GM15510 (cell line): ENCODE measurements around the gene CD82.

Experiments used
- POLR2A ChIP-seq: IDR thresholded peaks from 3 replicates; pipeline ENCODE4 v1.6.1; 2011; ENCODE audit warnings: borderline replicate concordance; ENCODE audit not compliant: insufficient read length; ENCODE audit errors: extremely low read depth

CD82 gene

GRCh38 chr11:44528581-44528980 lies 36.9 kb upstream of the CD82 start:
- TF ChIP-seq POLR2A, result no peak

GRCh38 chr11:44529895-44530412 lies 35.5 kb upstream of the CD82 start:
- no peak for TF ChIP-seq POLR2A

- no peak for TF ChIP-seq POLR2A
These were observed 34.9 kb upstream of the CD82 start for GRCh38 chr11:44530413-44531115.

DNA sequence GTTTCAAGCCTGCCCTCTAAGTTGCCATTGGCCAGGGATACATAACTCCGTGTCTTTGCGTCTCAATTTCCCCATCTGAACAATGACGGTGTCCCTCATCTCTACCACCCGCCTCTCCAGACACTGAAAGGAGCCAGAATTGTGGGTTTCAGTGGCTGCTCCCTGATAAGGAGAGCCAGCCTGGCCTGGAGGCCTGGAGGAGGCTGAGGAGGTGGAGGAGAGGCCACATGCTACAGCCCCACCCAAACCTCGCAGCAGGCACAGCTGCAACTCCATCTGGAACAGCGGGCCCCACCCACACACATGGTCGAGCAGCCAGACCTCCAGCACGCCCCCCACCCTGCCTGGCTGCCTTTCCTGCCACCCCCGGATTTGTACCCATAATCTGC lies 34.4 kb upstream of the CD82 start:
- no peak for TF ChIP-seq POLR2A

DNA sequence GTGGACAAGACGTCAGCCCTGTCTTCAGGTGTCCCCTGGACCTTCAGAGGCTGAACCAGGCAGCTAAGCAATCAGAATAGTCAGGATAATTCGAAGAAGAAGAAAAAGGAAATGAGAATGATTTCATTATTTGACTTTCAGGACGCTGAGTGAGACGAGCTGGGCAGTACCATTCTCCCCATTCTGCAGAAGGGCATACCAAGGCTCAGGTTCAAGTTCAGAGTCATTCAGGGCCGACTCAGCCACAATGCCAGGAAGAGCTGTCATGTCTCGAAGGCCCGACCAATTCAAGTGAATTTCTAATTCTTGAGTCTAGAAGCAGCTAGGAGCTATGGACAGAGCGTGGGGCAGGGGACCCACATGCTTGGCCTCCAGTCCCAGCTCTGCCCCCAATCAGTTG lies 33.8 kb upstream of the CD82 start:
- no peak for TF ChIP-seq POLR2A

GRCh38 chr11:44532809-44533208 lies 32.7 kb upstream of the CD82 start:
- TF ChIP-seq POLR2A, result no peak

DNA sequence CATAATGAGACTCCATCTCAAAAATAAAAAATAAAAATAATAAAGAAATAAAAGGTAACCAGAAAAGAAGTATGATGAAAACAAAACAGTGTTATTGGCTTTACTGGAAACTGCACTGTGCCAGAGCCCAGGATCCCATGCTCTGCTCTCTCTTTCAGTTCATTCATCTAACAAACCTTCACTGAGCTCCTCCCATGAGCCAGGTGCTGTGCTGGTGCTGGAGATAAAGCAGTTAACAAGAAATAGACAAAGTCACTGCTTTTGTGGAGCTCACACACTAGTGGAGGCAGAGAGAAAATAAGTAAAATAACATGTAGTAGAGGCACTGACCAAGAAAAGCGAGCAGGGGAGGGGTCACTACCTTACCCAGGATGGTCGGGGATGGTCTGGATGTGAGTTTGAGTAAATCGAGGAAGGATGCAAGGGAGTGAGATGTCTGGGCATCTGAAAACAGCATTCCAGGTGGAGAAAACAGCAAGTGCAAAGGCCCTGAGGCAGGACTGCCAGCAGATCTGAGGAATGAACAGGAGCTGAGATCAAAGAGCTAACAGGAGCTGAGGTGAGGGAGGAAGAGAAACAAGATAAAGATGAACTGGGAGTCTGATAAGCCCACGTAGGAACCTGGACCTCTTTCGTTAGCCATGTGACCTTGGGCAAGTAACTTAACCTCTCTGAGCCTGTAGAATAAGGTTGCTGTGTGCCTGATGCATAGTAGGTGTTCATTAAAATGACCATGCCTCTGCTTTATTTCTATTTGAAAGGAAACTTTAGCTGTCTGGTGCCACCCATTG lies 31.3 kb upstream of the CD82 start:
- no peak for TF ChIP-seq POLR2A

- no peak for TF ChIP-seq POLR2A
These were observed 30.1 kb upstream of the CD82 start for GRCh38 chr11:44535191-44535980.

DNA sequence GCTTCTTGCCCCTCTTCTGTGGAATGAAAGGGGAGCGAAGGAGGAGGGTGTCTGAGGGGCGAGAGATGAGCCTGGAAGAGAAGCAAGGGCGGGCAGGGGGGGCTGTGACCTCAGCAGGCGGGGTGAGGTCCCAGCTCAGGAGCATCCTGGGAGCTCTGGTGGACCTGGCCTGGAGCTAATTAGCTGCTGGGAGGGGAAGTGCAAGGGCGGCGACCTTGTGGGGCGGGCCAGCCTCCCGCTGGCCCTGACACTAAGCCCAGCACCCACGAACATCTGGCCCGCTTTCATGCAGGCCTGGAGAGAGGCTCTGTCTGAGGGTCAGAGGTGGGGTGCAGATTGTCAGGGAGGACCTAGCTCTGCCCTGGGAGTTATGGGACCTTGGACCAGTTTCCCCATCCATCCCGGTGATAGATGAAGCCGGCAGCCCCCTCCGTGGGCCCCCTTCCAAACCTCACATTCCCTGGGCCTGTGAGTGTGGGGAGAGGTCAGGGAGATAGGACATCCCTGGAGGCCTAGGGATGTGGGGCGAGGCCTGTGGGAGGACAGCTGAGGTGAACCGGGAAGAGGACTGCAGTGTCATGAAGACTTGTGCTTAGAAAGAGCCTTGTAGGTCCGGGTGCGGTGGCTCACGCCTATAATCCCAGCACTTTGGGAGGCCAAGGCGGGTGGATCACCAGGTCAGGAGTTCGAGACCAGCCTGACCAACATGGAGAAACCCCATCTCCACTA lies 28.5 kb upstream of the CD82 start:
- TF ChIP-seq POLR2A, result no peak

DNA sequence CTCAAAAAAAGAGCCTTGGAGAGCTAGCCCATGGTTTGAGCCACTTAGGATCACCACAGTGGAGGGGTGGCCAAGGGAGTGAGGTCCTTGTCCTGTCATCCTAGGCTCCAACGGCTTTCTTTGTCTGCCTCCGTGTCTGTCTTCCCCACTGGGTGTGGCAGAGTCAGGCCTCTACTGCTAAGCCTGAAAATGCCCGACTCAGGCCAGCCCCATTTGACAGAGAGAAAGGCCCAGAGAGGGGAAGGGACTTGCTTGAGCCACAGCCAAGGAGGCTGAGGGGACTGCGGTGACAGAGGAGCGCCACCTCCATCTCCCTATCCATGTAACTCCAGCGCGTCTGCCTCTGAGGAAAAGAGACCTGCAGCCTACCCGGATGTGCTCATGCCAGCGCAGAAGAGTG lies 27.8 kb upstream of the CD82 start:
- TF ChIP-seq POLR2A, result no peak

GRCh38 chr11:44538375-44539054 lies 26.9 kb upstream of the CD82 start:
- TF ChIP-seq POLR2A, result no peak

- no peak for TF ChIP-seq POLR2A
These were observed 25.5 kb upstream of the CD82 start for GRCh38 chr11:44539971-44540370.

- TF ChIP-seq POLR2A, result no peak
These were observed 24.8 kb upstream of the CD82 start for GRCh38 chr11:44540667-44541066.

GRCh38 chr11:44542372-44542771 lies 23.1 kb upstream of the CD82 start:
- no peak for TF ChIP-seq POLR2A
